Measurements from ENCODE around the gene AKR1C2. TPM values are rescaled to one million over a fixed set of nuclear protein-coding genes. Genes with fewer than 3 reads are reported as not detected.

AKR1C2 gene
- total RNA-seq, 4 donors from 2014 or later, result 43.0 to 72.7 (median 53.7) TPM

GRCh38 chr10:4984971-4985594 is 18.6 kb downstream of the AKR1C2 start:
- 40 to 70% methylated on average over 3 to 7 of the region's 7 CpGs for WGBS, 2 donors (ENCODE audit: low coverage in 1 of 2)
- H3K4me1 ChIP-seq, result peaks cover 0 to 15% (median 8%) of the 10 kb centered on the region in 4 donors
- H3K27ac ChIP-seq, result peak overlapping the region in 1 of 4 donors; percentile 36
- TF ChIP-seq EP300 (IDR thresholded peaks at IDR 0.05; ENCODE audit: low read depth) (no peak), POLR2A (IDR thresholded peaks at IDR 0.05) (no peak), POLR2AphosphoS5 (IDR thresholded peaks at IDR 0.05) (peak in 1 of 3 donors; percentile 15)
- H3K36me3 ChIP-seq, result no peaks in the 10 kb centered on the region
- intact Hi-C loops (cut with DNase I; ENCODE audit: low total_unique reads) (loop anchor here (5.0 kb wide), 1 partner anchor 133 kb away; no protein-coding TSS in a partner anchor), in situ Hi-C loops (cut with MboI; ENCODE audit: low pct_ligation_motif_present in 1 of 4, low pct_unique_long_range_greater_than_20kb in 1 of 4, low sequenced_read_pairs in 3 of 4) (no loop called here)
- H3K4me3 ChIP-seq, result no peak overlapping the region
- H3K9me3 ChIP-seq, result no peaks in the 10 kb centered on the region
- DNase-seq, result no peak
- H3K27me3 ChIP-seq, result no peaks in the 10 kb centered on the region

GRCh38 chr10:4984223-4984622 is 19.4 kb downstream of the AKR1C2 start:
- H3K36me3 ChIP-seq, result no peaks in the 10 kb centered on the region
- H3K4me1 ChIP-seq, result peaks cover 0 to 15% (median 8%) of the 10 kb centered on the region in 4 donors
- in situ Hi-C loops (cut with MboI; ENCODE audit: low pct_ligation_motif_present in 1 of 4, low pct_unique_long_range_greater_than_20kb in 1 of 4, low sequenced_read_pairs in 3 of 4), result no loop called here
- H3K27me3 ChIP-seq, result no peaks in the 10 kb centered on the region
- WGBS, 2 donors (ENCODE audit: low coverage in 1 of 2), result 92 to 93% methylated on average over 2 to 10 of the region's 10 CpGs
- intact Hi-C loops (cut with DNase I; ENCODE audit: low total_unique reads), result loop anchor here (5.0 kb wide), 1 partner anchor 132 kb away; no protein-coding TSS in a partner anchor
- no peak overlapping the region for H3K27ac ChIP-seq
- TF ChIP-seq POLR2A (IDR thresholded peaks at IDR 0.05), result no peak
- TF ChIP-seq EP300 (IDR thresholded peaks at IDR 0.05; ENCODE audit: low read depth), result no peak
- H3K9me3 ChIP-seq, result no peaks in the 10 kb centered on the region
- H3K4me3 ChIP-seq, result no peak overlapping the region
- no peak for DNase-seq

- intact Hi-C loops (cut with DNase I; ENCODE audit: low total_unique reads), result loop anchor here (5.0 kb wide), 1 partner anchor 131 kb away; no protein-coding TSS in a partner anchor
- Histone ChIP-seq H3K9me3 (no peaks in the 10 kb centered on the region), H3K4me3 (no peak overlapping the region), H3K27me3 (no peaks in the 10 kb centered on the region), H3K4me1 (peaks cover 0 to 15% (median 8%) of the 10 kb centered on the region in 4 donors), H3K36me3 (no peaks in the 10 kb centered on the region), H3K27ac (no peak overlapping the region)
- TF ChIP-seq EP300 (IDR thresholded peaks at IDR 0.05; ENCODE audit: low read depth), result no peak
- no peak for TF ChIP-seq POLR2AphosphoS5 (IDR thresholded peaks at IDR 0.05)
- no peak for TF ChIP-seq POLR2A (IDR thresholded peaks at IDR 0.05)
- no peak for TF ChIP-seq CTCF (IDR thresholded peaks at IDR 0.05)
- WGBS, 2 donors (ENCODE audit: low coverage in 1 of 2), result 92% methylated on average over 5 of the region's 5 CpGs; no CpG with 5 or more reads in 1 of the 2 donors
- in situ Hi-C loops (cut with MboI; ENCODE audit: low pct_ligation_motif_present in 1 of 4, low pct_unique_long_range_greater_than_20kb in 1 of 4, low sequenced_read_pairs in 3 of 4), result no loop called here
- no peak for DNase-seq
Observed at GRCh38 chr10:4983615-4984216, 19.9 kb downstream of the AKR1C2 start.

GRCh38 chr10:4982764-4983226 is 20.9 kb downstream of the AKR1C2 start:
- DNase-seq, result no peak
- H3K9me3 ChIP-seq, result no peaks in the 10 kb centered on the region
- intact Hi-C loops (cut with DNase I; ENCODE audit: low total_unique reads) (loop anchor here (5.0 kb wide), 1 partner anchor 130 kb away; no protein-coding TSS in a partner anchor), in situ Hi-C loops (cut with MboI; ENCODE audit: low pct_ligation_motif_present in 1 of 4, low pct_unique_long_range_greater_than_20kb in 1 of 4, low sequenced_read_pairs in 3 of 4) (no loop called here)
- H3K36me3 ChIP-seq, result no peaks in the 10 kb centered on the region
- peaks cover 0 to 15% (median 8%) of the 10 kb centered on the region in 4 donors for H3K4me1 ChIP-seq
- H3K27ac ChIP-seq, result peak overlapping the region in 1 of 4 donors; percentile 6
- H3K4me3 ChIP-seq, result no peak overlapping the region
- TF ChIP-seq POLR2A (IDR thresholded peaks at IDR 0.05), result no peak
- TF ChIP-seq EP300 (IDR thresholded peaks at IDR 0.05; ENCODE audit: low read depth), result no peak
- no peak for TF ChIP-seq CTCF (IDR thresholded peaks at IDR 0.05)
- no peak for TF ChIP-seq POLR2AphosphoS5 (IDR thresholded peaks at IDR 0.05)
- 89 to 100% methylated on average over 1 to 9 of the region's 9 CpGs for whole genome bisulfite sequencing, 2 donors (ENCODE audit: low coverage in 1 of 2)
- H3K27me3 ChIP-seq, result no peaks in the 10 kb centered on the region

Measured in transverse colon (tissue), 4 donors.